Endothelial cell of umbilical vein (primary cell): ENCODE measurements around the gene HNRNPH3. TPM values are rescaled to one million over a fixed set of nuclear protein-coding genes. Genes with fewer than 3 reads are reported as not detected.

Experiments used
- BruUV-seq: library from RNA; stranded (reverse); fragments of 400-500 nt; replicated peaks from 2 replicates; lab custom pipeline; 2021; lab: Mats Ljungman, UMichigan
- CTCF ChIA-PET: fragments of 300-600, 350-600 bp; sonication (Branson Sonifier 250); formaldehyde crosslinking; loops from one replicate; lab custom pipeline; 2021; ENCODE audit warnings: antibody characterized with exemption, inconsistent platforms; lab: Charles Lee
- POLR2A ChIA-PET: fragments of 300-600, 350-600 bp; sonication (Branson Sonifier 250); formaldehyde crosslinking; loops from one replicate; lab custom pipeline; 2021; ENCODE audit warnings: antibody characterized with exemption, inconsistent platforms; lab: Charles Lee
- DNase-seq: peaks from one replicate; pipeline ENCODE4 v3.0.0-alpha.2; 2011; ENCODE audit warnings: low read depth, low spot score
- FAIRE-seq: peaks from 2 replicates; lab custom pipeline; 2011; peaks lifted over from hg19 to GRCh38; lab: Jason Lieb, UNC
- H2AFZ ChIP-seq: 2 replicates; pipeline ENCODE4 v1.6.0; 2012; ENCODE audit warnings: low read depth, low read length, control low read depth, inconsistent platforms
- H3K27ac ChIP-seq: 2 replicates; pipeline ENCODE4 v1.5.1; 2011; ENCODE audit warnings: low read depth, mild to moderate bottlenecking, control low read depth, low read length, moderate library complexity; ENCODE audit not compliant: insufficient read depth
- H3K27me3 ChIP-seq, 2 experiments: 2 replicates each; pipeline versions ENCODE4 v1.6.0 to v1.6.1; 2011; ENCODE audit warnings: low read length in 2 of 2, mixed read lengths in 1 of 2; ENCODE audit not compliant: control insufficient read depth in 2 of 2, insufficient read depth in 2 of 2
- H3K36me3 ChIP-seq, 2 experiments: 2 replicates in 1 of 2; 3 replicates in 1 of 2; pipeline ENCODE4 v1.5.1; 2011; ENCODE audit warnings: low read length in 2 of 2, mild to moderate bottlenecking in 1 of 2, moderate library complexity in 1 of 2; ENCODE audit not compliant: control insufficient read depth in 2 of 2, insufficient read depth in 2 of 2; ENCODE audit errors: extremely low read depth in 1 of 2
- H3K4me1 ChIP-seq: 3 replicates; pipeline ENCODE4 v1.5.1; 2011; ENCODE audit warnings: mild to moderate bottlenecking, low read length; ENCODE audit not compliant: control insufficient read depth, insufficient read depth; ENCODE audit errors: extremely low read depth
- H3K4me2 ChIP-seq: 2 replicates; pipeline ENCODE4 v1.6.1; 2011; ENCODE audit warnings: low read length, control low read depth, mixed read lengths; ENCODE audit not compliant: insufficient read depth
- H3K4me3 ChIP-seq, 3 experiments: fragments of 200-600 bp in 1 of 3; sonication (generic), shearing (Covaris generic) in 1 of 3; replicated peaks in 1 of 3; 2 replicates each; pipeline ENCODE4 v1.5.1; 2011 to 2016; ENCODE audit warnings: control low read depth in 3 of 3, low read length in 3 of 3, mild to moderate bottlenecking in 2 of 3, inconsistent platforms in 1 of 3, low read depth in 1 of 3, moderate library complexity in 1 of 3; ENCODE audit not compliant: insufficient read depth in 1 of 3
- H3K79me2 ChIP-seq: 2 replicates; pipeline ENCODE4 v1.6.0; 2012; ENCODE audit warnings: low read length, inconsistent platforms; ENCODE audit not compliant: control insufficient read depth, insufficient read depth
- H3K9ac ChIP-seq: replicated peaks from 2 replicates; pipeline ENCODE3; 2011; ENCODE audit warnings: low read length, control low read depth; ENCODE audit not compliant: insufficient read depth; ENCODE audit errors: extremely low read depth
- H3K9me1 ChIP-seq: replicated peaks from 3 replicates; pipeline ENCODE4 v1.6.0; 2011; ENCODE audit warnings: mild to moderate bottlenecking, low read length; ENCODE audit not compliant: control insufficient read depth, insufficient read depth; ENCODE audit errors: extremely low read depth
- H3K9me3 ChIP-seq: replicated peaks from 2 replicates; pipeline ENCODE4 v1.5.1; 2012; ENCODE audit warnings: low read length, inconsistent platforms; ENCODE audit not compliant: control insufficient read depth, insufficient read depth
- H4K20me1 ChIP-seq: replicated peaks from 2 replicates; pipeline ENCODE3; 2011; ENCODE audit warnings: mild to moderate bottlenecking, low read length; ENCODE audit not compliant: control insufficient read depth, insufficient read depth; ENCODE audit errors: extremely low read depth
- EZH2 ChIP-seq: IDR thresholded peaks from 2 replicates; pipeline ENCODE4 v1.6.1; 2012; ENCODE audit warnings: borderline replicate concordance, low read depth, mild to moderate bottlenecking, moderate library complexity, low read length, inconsistent platforms; ENCODE audit not compliant: severe bottlenecking
- FOS ChIP-seq: IDR thresholded peaks from 2 replicates; pipeline ENCODE4 v1.6.1; 2011; ENCODE audit warnings: mild to moderate bottlenecking, low read length, moderate library complexity, borderline replicate concordance; ENCODE audit not compliant: insufficient read depth
- GATA2 ChIP-seq: IDR thresholded peaks from 2 replicates; pipeline ENCODE4 v1.7.0; 2011; ENCODE audit warnings: low read depth, mild to moderate bottlenecking, moderate library complexity, mixed read lengths, low read length; ENCODE audit not compliant: insufficient read length, insufficient read depth
- JUN ChIP-seq: IDR thresholded peaks from 2 replicates; pipeline ENCODE4 v1.6.1; 2011; ENCODE audit warnings: borderline replicate concordance, low read depth; ENCODE audit not compliant: insufficient read length, insufficient read depth
- MYC ChIP-seq: IDR thresholded peaks from one replicate; pipeline ENCODE4 v1.6.1; 2011; ENCODE audit warnings: mild to moderate bottlenecking, low read depth, low read length
- POLR2A ChIP-seq: IDR thresholded peaks from 2 replicates; pipeline ENCODE4 v1.6.1; 2012; ENCODE audit warnings: low read depth, mild to moderate bottlenecking, control low read depth, low read length
- POLR2AphosphoS5 ChIP-seq: IDR thresholded peaks from 2 replicates; pipeline ENCODE4 v1.6.1; 2012; ENCODE audit warnings: low read depth, mild to moderate bottlenecking, control low read depth, low read length, moderate library complexity; ENCODE audit not compliant: insufficient read depth
- dilution Hi-C: fragments of 300-500 bp; cut with MboI; formaldehyde crosslinking; loops from one replicate; pipeline ENCODE4 v1.15.0; 2019; ENCODE audit warnings: low sequenced_read_pairs; ENCODE audit not compliant: extremely low pct_ligation_motif_present
- intact Hi-C: fragments of 100-400 bp; cut with micrococcal nuclease; formaldehyde crosslinking; loops from one replicate; pipeline ENCODE4 v1.10.0; 2022
- polyA plus RNA-seq, 4 experiments: library from polyadenylated mRNA; depleted of rRNA in 3 of 4; stranded (reverse) in 3 of 4; unstranded in 1 of 4; fragments of >200 nt; gene quantifications; 2 replicates each; pipeline versions ENCODE4 v1.2.1 to v1.2.3, GENCODE V29; 2011 to 2012; ENCODE audit warnings: missing spikeins in 1 of 4
- total RNA-seq: library from RNA; stranded (reverse); gene quantifications from 2 replicates; pipeline ENCODE4 v1.2.3, GENCODE V29; 2021
- TF ChIP-seq, protein P1 (sequence below), 2 donors: IDR thresholded peaks; 1 replicate in 1 of 2; 2 replicates in 1 of 2; pipeline ENCODE4 v1.5.1; 2011; ENCODE audit warnings: low read length in 2 of 2, mild to moderate bottlenecking in 2 of 2, moderate library complexity in 2 of 2, control low read depth in 1 of 2, inconsistent platforms in 1 of 2, low read depth in 1 of 2; ENCODE audit not compliant: insufficient read depth in 1 of 2; ENCODE audit errors: extremely low read depth in 1 of 2
- TF ChIP-seq, protein P2 (sequence below): IDR thresholded peaks from 2 replicates; pipeline ENCODE4 v1.6.1; 2011; ENCODE audit not compliant: insufficient read depth, insufficient read length

HNRNPH3 gene
- total and polyA plus RNA-seq, 2 donors (not counting 3 experiments of a cell fraction or from before 2014, with no cell fraction given): 34.0 to 151 TPM

DNA sequence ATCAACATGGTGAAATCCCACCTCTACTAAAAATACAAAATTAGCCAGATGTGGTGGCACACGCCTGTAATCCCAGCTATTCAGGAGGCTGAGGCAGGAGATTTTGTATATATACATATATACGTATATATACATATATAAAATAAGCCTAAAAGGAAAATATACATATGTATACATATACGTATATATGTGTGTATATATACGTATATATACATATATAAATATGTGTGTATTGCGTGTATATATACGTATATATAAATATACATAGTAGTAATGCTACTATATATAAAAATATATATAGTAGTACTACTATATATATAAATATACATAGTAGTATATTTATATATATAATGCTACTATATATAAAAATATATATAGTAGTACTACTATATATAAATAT, 27.3 kb downstream of the HNRNPH3 start:
- no peaks in the 10 kb centered on the region for H3K4me1 ChIP-seq
- H3K4me2 ChIP-seq: no peak overlapping the region
- DNase-seq (no peak), FAIRE-seq (no peak)
- ChIA-PET POLR2A (no interaction called here), CTCF (no interaction called here)
- no TSS peak for BruUV-seq
- H3K27me3 ChIP-seq: no peaks in the 10 kb centered on the region
- dilution Hi-C loops: no loop called here
- H4K20me1 ChIP-seq: no peaks in the 10 kb centered on the region
- H3K9me3 ChIP-seq: no peaks in the 10 kb centered on the region
- no peaks in the 10 kb centered on the region for H3K79me2 ChIP-seq
- peaks cover 7 to 9% of the 10 kb centered on the region in 2 experiments for H3K36me3 ChIP-seq
- no peaks in the 10 kb centered on the region for H3K9me1 ChIP-seq
- no peak overlapping the region for H3K9ac ChIP-seq
- TF ChIP-seq JUN (no peak), MYC (no peak), FOS (no peak), POLR2AphosphoS5 (no peak), GATA2 (no peak), POLR2A (no peak), EZH2 (no peak)
- TF ChIP-seq, protein P1, sequence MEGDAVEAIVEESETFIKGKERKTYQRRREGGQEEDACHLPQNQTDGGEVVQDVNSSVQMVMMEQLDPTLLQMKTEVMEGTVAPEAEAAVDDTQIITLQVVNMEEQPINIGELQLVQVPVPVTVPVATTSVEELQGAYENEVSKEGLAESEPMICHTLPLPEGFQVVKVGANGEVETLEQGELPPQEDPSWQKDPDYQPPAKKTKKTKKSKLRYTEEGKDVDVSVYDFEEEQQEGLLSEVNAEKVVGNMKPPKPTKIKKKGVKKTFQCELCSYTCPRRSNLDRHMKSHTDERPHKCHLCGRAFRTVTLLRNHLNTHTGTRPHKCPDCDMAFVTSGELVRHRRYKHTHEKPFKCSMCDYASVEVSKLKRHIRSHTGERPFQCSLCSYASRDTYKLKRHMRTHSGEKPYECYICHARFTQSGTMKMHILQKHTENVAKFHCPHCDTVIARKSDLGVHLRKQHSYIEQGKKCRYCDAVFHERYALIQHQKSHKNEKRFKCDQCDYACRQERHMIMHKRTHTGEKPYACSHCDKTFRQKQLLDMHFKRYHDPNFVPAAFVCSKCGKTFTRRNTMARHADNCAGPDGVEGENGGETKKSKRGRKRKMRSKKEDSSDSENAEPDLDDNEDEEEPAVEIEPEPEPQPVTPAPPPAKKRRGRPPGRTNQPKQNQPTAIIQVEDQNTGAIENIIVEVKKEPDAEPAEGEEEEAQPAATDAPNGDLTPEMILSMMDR (IDR thresholded peaks at IDR 0.05; ENCODE audit: extremely low read depth in 1 of 2, insufficient read depth in 1 of 2, low read depth in 1 of 2, low read length in 2 of 2): no peak
- TF ChIP-seq, protein P2, sequence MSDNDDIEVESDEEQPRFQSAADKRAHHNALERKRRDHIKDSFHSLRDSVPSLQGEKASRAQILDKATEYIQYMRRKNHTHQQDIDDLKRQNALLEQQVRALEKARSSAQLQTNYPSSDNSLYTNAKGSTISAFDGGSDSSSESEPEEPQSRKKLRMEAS: no peak
- H3K4me3 ChIP-seq: no peak overlapping the region
- H2AFZ ChIP-seq: no peak overlapping the region
- no peak overlapping the region for H3K27ac ChIP-seq
- intact Hi-C loops: no loop called here
